ENCODE results near the gene TNIK.

GRCh38 chr3:171286580-171287249, 173.5 kb downstream of the TNIK start:
- TF ChIP-seq, protein P1, sequence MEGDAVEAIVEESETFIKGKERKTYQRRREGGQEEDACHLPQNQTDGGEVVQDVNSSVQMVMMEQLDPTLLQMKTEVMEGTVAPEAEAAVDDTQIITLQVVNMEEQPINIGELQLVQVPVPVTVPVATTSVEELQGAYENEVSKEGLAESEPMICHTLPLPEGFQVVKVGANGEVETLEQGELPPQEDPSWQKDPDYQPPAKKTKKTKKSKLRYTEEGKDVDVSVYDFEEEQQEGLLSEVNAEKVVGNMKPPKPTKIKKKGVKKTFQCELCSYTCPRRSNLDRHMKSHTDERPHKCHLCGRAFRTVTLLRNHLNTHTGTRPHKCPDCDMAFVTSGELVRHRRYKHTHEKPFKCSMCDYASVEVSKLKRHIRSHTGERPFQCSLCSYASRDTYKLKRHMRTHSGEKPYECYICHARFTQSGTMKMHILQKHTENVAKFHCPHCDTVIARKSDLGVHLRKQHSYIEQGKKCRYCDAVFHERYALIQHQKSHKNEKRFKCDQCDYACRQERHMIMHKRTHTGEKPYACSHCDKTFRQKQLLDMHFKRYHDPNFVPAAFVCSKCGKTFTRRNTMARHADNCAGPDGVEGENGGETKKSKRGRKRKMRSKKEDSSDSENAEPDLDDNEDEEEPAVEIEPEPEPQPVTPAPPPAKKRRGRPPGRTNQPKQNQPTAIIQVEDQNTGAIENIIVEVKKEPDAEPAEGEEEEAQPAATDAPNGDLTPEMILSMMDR (IDR thresholded peaks at IDR 0.05 in 8 of 11, conservative IDR thresholded peaks at IDR 0.05 in 3 of 11): no peak
- TF ChIP-seq POLR2A (IDR thresholded peaks at IDR 0.05): no peak
